Measurements from ENCODE around the gene FBXW11.

DNA sequence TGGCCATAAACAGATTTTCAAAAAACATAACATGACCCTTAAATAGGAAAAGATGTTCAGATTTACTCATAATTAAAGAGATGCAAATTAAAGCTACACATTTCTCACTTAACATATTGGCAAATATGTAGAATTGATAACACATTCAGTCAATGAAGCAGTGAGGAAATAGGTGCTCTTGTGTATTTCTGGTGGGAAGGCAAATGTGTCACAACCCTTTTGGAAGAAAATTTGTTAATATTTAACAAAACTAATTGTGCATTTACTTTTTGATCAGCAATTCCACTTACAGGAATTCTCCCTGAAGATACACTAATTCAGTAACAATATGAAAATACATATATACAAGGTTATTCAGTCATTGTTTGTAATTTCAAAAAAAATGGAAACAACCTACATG lies 68.1 kb downstream of the FBXW11 start:
- TF ChIP-seq, protein P1, sequence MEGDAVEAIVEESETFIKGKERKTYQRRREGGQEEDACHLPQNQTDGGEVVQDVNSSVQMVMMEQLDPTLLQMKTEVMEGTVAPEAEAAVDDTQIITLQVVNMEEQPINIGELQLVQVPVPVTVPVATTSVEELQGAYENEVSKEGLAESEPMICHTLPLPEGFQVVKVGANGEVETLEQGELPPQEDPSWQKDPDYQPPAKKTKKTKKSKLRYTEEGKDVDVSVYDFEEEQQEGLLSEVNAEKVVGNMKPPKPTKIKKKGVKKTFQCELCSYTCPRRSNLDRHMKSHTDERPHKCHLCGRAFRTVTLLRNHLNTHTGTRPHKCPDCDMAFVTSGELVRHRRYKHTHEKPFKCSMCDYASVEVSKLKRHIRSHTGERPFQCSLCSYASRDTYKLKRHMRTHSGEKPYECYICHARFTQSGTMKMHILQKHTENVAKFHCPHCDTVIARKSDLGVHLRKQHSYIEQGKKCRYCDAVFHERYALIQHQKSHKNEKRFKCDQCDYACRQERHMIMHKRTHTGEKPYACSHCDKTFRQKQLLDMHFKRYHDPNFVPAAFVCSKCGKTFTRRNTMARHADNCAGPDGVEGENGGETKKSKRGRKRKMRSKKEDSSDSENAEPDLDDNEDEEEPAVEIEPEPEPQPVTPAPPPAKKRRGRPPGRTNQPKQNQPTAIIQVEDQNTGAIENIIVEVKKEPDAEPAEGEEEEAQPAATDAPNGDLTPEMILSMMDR (IDR thresholded peaks at IDR 0.05), result no peak
- no peak for TF ChIP-seq POLR2A (IDR thresholded peaks at IDR 0.05)
- no peak for TF ChIP-seq POLR2AphosphoS5 (IDR thresholded peaks at IDR 0.05)

All from transverse colon (tissue), 4 donors.